ENCODE data around the gene INAVA.

DNA sequence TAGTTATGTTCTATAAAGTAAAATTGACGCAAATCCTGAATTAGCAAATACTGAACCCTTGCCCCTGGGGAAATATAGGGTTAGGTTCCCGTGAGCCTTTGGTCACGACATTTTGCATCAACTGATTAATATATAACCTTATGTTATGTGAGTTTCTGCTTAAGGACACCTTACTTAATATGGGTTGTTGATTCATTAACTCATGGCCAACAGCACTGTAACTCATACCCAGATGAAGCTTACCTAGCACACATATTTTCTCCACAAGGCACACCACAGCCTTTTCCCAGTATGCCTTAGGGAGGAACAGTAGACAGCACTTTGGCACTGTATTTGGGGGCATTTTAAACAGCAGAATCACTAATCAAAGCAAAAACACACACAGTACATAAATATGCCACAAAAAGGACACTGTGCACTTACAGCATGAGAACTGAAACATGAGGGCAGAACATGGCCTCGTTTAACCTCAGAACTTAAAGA is 15.1 kb downstream of the INAVA start:
- TF ChIP-seq, protein P1, sequence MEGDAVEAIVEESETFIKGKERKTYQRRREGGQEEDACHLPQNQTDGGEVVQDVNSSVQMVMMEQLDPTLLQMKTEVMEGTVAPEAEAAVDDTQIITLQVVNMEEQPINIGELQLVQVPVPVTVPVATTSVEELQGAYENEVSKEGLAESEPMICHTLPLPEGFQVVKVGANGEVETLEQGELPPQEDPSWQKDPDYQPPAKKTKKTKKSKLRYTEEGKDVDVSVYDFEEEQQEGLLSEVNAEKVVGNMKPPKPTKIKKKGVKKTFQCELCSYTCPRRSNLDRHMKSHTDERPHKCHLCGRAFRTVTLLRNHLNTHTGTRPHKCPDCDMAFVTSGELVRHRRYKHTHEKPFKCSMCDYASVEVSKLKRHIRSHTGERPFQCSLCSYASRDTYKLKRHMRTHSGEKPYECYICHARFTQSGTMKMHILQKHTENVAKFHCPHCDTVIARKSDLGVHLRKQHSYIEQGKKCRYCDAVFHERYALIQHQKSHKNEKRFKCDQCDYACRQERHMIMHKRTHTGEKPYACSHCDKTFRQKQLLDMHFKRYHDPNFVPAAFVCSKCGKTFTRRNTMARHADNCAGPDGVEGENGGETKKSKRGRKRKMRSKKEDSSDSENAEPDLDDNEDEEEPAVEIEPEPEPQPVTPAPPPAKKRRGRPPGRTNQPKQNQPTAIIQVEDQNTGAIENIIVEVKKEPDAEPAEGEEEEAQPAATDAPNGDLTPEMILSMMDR (IDR thresholded peaks at IDR 0.05): no peak
- TF ChIP-seq POLR2A (IDR thresholded peaks at IDR 0.05): no peak

Data from tibial nerve (tissue), 3 donors.